H9 (cell line): ENCODE results near the gene SSBP2. TPM values are rescaled to one million over a fixed set of nuclear protein-coding genes. Genes with fewer than 3 reads are reported as not detected.
A peak's percentile ranks its signal among the peaks of the same experiment; 100 is the strongest.

Source experiments
- DNase-seq: peaks from one replicate; pipeline ENCODE4 v3.0.0-alpha.2; 2017
- H2AFZ ChIP-seq: one replicate; pipeline ENCODE4 v1.6.1; 2013; ENCODE audit warnings: mild to moderate bottlenecking, low read length, control low read depth, moderate library complexity
- H2AK5ac ChIP-seq: 2 replicates; pipeline ENCODE4 v1.6.1; 2013; ENCODE audit warnings: low read length, control low read depth, mixed read lengths; ENCODE audit not compliant: insufficient read length
- H2BK120ac ChIP-seq: one replicate; pipeline ENCODE4 v1.6.1; 2013; ENCODE audit warnings: low read depth, mild to moderate bottlenecking, low read length, control low read depth, inconsistent platforms; ENCODE audit not compliant: poor library complexity, severe bottlenecking
- H2BK12ac ChIP-seq: 2 replicates; pipeline ENCODE4 v1.6.1; 2013; ENCODE audit warnings: low read length, control low read depth, mixed read lengths, low read depth; ENCODE audit not compliant: insufficient read length
- H2BK15ac ChIP-seq: 2 replicates; pipeline ENCODE4 v1.6.1; 2013; ENCODE audit warnings: low read depth, low read length, control low read depth
- H2BK20ac ChIP-seq: one replicate; pipeline ENCODE4 v1.6.1; 2013; ENCODE audit warnings: low read depth, mild to moderate bottlenecking, low read length, control low read depth, inconsistent platforms; ENCODE audit not compliant: poor library complexity, severe bottlenecking
- H2BK5ac ChIP-seq: 2 replicates; pipeline ENCODE4 v1.6.1; 2013; ENCODE audit warnings: low read length, control low read depth, mixed read lengths; ENCODE audit not compliant: insufficient read length
- H3K14ac ChIP-seq: 2 replicates; pipeline ENCODE4 v1.6.1; 2013; ENCODE audit warnings: low read length, control low read depth; ENCODE audit not compliant: insufficient read depth
- H3K18ac ChIP-seq: 2 replicates; pipeline ENCODE4 v1.6.1; 2013; ENCODE audit warnings: low read depth, mild to moderate bottlenecking, mixed read lengths, low read length, control low read depth; ENCODE audit not compliant: insufficient read length
- H3K23ac ChIP-seq: 2 replicates; pipeline ENCODE4 v1.6.1; 2013; ENCODE audit warnings: low read length, control low read depth, mixed read lengths, low read depth; ENCODE audit not compliant: insufficient read length
- H3K23me2 ChIP-seq: 2 replicates; pipeline ENCODE4 v1.6.1; 2013; ENCODE audit warnings: low read depth, mild to moderate bottlenecking, mixed read lengths, low read length, control low read depth; ENCODE audit not compliant: insufficient read length, poor library complexity, severe bottlenecking
- H3K27ac ChIP-seq: 2 replicates; pipeline ENCODE4 v1.5.1; 2013; ENCODE audit warnings: low read length, control low read depth, mixed read lengths, low read depth; ENCODE audit not compliant: insufficient read length
- H3K27me3 ChIP-seq: 2 replicates; pipeline ENCODE4 v1.6.1; 2013; ENCODE audit warnings: low read length, control low read depth, inconsistent platforms; ENCODE audit not compliant: insufficient read depth
- H3K4ac ChIP-seq: 2 replicates; pipeline ENCODE4 v1.6.1; 2013; ENCODE audit warnings: low read depth, mild to moderate bottlenecking, control low read depth, inconsistent platforms, low read length, moderate library complexity
- H3K4me1 ChIP-seq: 2 replicates; pipeline ENCODE4 v1.6.1; 2013; ENCODE audit warnings: low read length, control low read depth, inconsistent platforms; ENCODE audit not compliant: insufficient read depth
- H3K4me2 ChIP-seq: 2 replicates; pipeline ENCODE4 v1.6.1; 2013; ENCODE audit warnings: low read length, control low read depth, mixed read lengths; ENCODE audit not compliant: insufficient read length, insufficient read depth
- H3K56ac ChIP-seq: 2 replicates; pipeline ENCODE4 v1.6.1; 2013; ENCODE audit warnings: low read depth, mild to moderate bottlenecking, mixed read lengths, low read length, control low read depth; ENCODE audit not compliant: insufficient read length
- H3K79me1 ChIP-seq: 2 replicates; pipeline ENCODE4 v1.6.1; 2013; ENCODE audit warnings: low read depth, mild to moderate bottlenecking, moderate library complexity, low read length, control low read depth, inconsistent platforms; ENCODE audit not compliant: insufficient read depth, poor library complexity, severe bottlenecking
- H3K79me2 ChIP-seq: 2 replicates; pipeline ENCODE4 v1.6.1; 2013; ENCODE audit warnings: low read length, control low read depth, inconsistent platforms; ENCODE audit not compliant: insufficient read depth
- H3K9ac ChIP-seq: 2 replicates; pipeline ENCODE4 v1.6.1; 2013; ENCODE audit warnings: low read length, control low read depth, mixed read lengths; ENCODE audit not compliant: insufficient read length; ENCODE audit errors: extremely low read depth
- H3K9me3 ChIP-seq: one replicate; pipeline ENCODE4 v1.6.1; 2013; ENCODE audit warnings: low read depth, low read length, inconsistent platforms; ENCODE audit not compliant: control insufficient read depth
- H3T11ph ChIP-seq: one replicate; pipeline ENCODE4 v1.6.1; 2013; ENCODE audit warnings: mild to moderate bottlenecking, low read length, control low read depth, inconsistent platforms
- H4K20me1 ChIP-seq: one replicate; pipeline ENCODE4 v1.6.1; 2013; ENCODE audit not compliant: control insufficient read depth, insufficient read length, insufficient read depth
- H4K5ac ChIP-seq: 2 replicates; pipeline ENCODE4 v1.6.1; 2013; ENCODE audit warnings: low read depth, mild to moderate bottlenecking, mixed read lengths, low read length, control low read depth; ENCODE audit not compliant: insufficient read length
- H4K8ac ChIP-seq: replicated peaks from 2 replicates; pipeline ENCODE4 v1.6.1; 2013; ENCODE audit warnings: low read length, control low read depth, mixed read lengths, low read depth; ENCODE audit not compliant: insufficient read length
- H4K91ac ChIP-seq: 2 replicates; pipeline ENCODE4 v1.6.1; 2013; ENCODE audit warnings: low read depth, mild to moderate bottlenecking, moderate library complexity, mixed read lengths, low read length, control low read depth; ENCODE audit not compliant: insufficient read length
- H3K27ac Mint-ChIP-seq, 3 experiments: 2 replicates in 2 of 3; 3 replicates in 1 of 3; pipeline ENCODE4 v1.8.0; 2020 to 2021; ENCODE audit warnings: mixed read lengths in 3 of 3, mild to moderate bottlenecking in 1 of 3, moderate library complexity in 1 of 3
- H3K27me3 Mint-ChIP-seq: 2 replicates; pipeline ENCODE4 v1.8.0; 2021; ENCODE audit warnings: low read depth, mild to moderate bottlenecking, moderate library complexity, mixed read lengths
- H3K36me3 Mint-ChIP-seq, 3 experiments: 2 replicates in 2 of 3; 3 replicates in 1 of 3; pipeline ENCODE4 v1.8.0; 2020 to 2021; ENCODE audit warnings: low read depth in 3 of 3, mixed read lengths in 3 of 3; ENCODE audit not compliant: insufficient read depth in 1 of 3
- H3K4me1 Mint-ChIP-seq, 2 experiments: 2 replicates each; pipeline ENCODE4 v1.8.0; 2020; ENCODE audit warnings: mixed read lengths in 2 of 2
- H3K4me3 Mint-ChIP-seq, 2 experiments: 2 replicates in 1 of 2; 3 replicates in 1 of 2; pipeline ENCODE4 v1.8.0; 2020 to 2021; ENCODE audit warnings: mild to moderate bottlenecking in 2 of 2, mixed read lengths in 2 of 2, moderate library complexity in 1 of 2
- H3K9me3 Mint-ChIP-seq, 2 experiments: 2 replicates in 1 of 2; 3 replicates in 1 of 2; pipeline ENCODE4 v1.8.0; 2020; ENCODE audit warnings: mild to moderate bottlenecking in 2 of 2, mixed read lengths in 2 of 2, moderate library complexity in 1 of 2
- CTCF ChIP-seq: fragments of 200-600 bp; sonication (generic); conservative IDR thresholded peaks from 3 replicates; pipeline ENCODE4 v1.8.0; 2021; ENCODE audit warnings: antibody characterized with exemption, mild to moderate bottlenecking
- WGBS: extraction: QIAGEN DNeasy Blood & Tissue Kit; methylation state at CpG from one replicate; pipeline ENCODE4 v1.1.7; 2013; ENCODE audit warnings: missing lambda C conversion rate, low lambda C conversion rate, mixed read lengths; ENCODE audit not compliant: insufficient read length; ENCODE audit errors: extremely low coverage; 5-methylcytosine and 5-hydroxymethylcytosine counted together
- total RNA-seq: library from RNA; stranded (reverse); gene quantifications from 2 replicates; pipeline ENCODE4 v1.2.1, GENCODE V29; 2021

Gene SSBP2
- total RNA-seq, 1 experiment from 2014 or later: 35.6 TPM

DNA sequence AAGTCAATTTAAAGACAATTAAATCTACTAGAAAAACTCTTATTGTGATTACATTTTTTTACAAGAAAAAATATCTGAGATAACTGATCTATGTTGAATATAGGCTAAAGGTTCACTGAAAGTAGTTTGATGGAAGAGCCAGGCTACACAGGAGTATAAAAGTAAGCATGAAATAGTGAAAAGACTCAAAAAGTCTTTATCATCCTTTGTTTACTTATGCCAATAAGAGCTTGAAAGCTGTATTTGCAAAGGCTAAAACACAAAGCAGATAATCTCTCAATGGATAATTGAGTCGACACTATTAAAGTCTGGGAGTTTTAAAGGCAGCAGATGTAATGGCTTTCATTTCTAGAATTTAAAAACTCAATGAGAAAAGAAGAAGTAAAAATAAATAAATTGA is 42.0 kb downstream of the SSBP2 start:
- H3K79me2 ChIP-seq: no peaks in the 10 kb centered on the region
- H3K56ac ChIP-seq: no peak overlapping the region
- no peak overlapping the region for H3K27ac ChIP-seq
- no peak overlapping the region for H4K91ac ChIP-seq
- peak overlapping the region in 1 of 3 experiments; percentile 76; a peak in 1 of 7 replicates for H3K27ac Mint-ChIP-seq
- H4K20me1 ChIP-seq: no peaks in the 10 kb centered on the region
- H3K9ac ChIP-seq: no peak overlapping the region
- H2AK5ac ChIP-seq: no peak overlapping the region
- H3K23ac ChIP-seq: no peak overlapping the region
- H2BK120ac ChIP-seq: no peak overlapping the region
- no peak overlapping the region for H2AFZ ChIP-seq
- no peak overlapping the region for H3K14ac ChIP-seq
- H3K27me3 ChIP-seq: no peaks in the 10 kb centered on the region
- no CpG with 5 or more reads among the region's 1 CpG for WGBS
- peaks cover 0 to 6% (median 0%) of the 10 kb centered on the region in 3 experiments; a peak in 2 of 7 replicates for H3K36me3 Mint-ChIP-seq
- H2BK20ac ChIP-seq: no peak overlapping the region
- H3K9me3 ChIP-seq: no peaks in the 10 kb centered on the region
- no peaks in the 10 kb centered on the region for H3K4me1 ChIP-seq
- no peak overlapping the region for H2BK5ac ChIP-seq
- DNase-seq: no peak
- H3K9me3 Mint-ChIP-seq: no peaks in the 10 kb centered on the region
- H3T11ph ChIP-seq: no peak overlapping the region
- H2BK12ac ChIP-seq: no peak overlapping the region
- H3K4me1 Mint-ChIP-seq: peaks cover 8 to 18% of the 10 kb centered on the region in 2 experiments
- no peak overlapping the region for H3K4ac ChIP-seq
- no peak for TF ChIP-seq CTCF
- H2BK15ac ChIP-seq: no peak overlapping the region
- no peak overlapping the region for H3K18ac ChIP-seq
- no peaks in the 10 kb centered on the region for H3K23me2 ChIP-seq
- no peak overlapping the region for H3K4me3 Mint-ChIP-seq
- no peaks in the 10 kb centered on the region for H3K27me3 Mint-ChIP-seq
- no peaks in the 10 kb centered on the region for H3K79me1 ChIP-seq
- H3K4me2 ChIP-seq: no peak overlapping the region
- H4K5ac ChIP-seq: no peak overlapping the region
- H4K8ac ChIP-seq: no peak overlapping the region
